GM23248 (cell line): ENCODE data around the gene SLC12A7. TPM values are rescaled to one million over a fixed set of nuclear protein-coding genes. Genes with fewer than 3 reads are reported as not detected.

Source experiments
- DNase-seq: peaks from one replicate; pipeline ENCODE4 v3.0.0-alpha.2; 2015
- H2AFZ ChIP-seq: fragments of 200-600 bp; sonication (generic); 2 replicates; pipeline ENCODE4 v1.6.1; 2016; ENCODE audit warnings: antibody characterized with exemption
- H3F3A ChIP-seq: fragments of 200-600 bp; sonication (generic); 2 replicates; pipeline ENCODE4 v1.6.1; 2016; ENCODE audit warnings: mild to moderate bottlenecking, antibody characterized with exemption, mixed run types; ENCODE audit not compliant: insufficient read depth
- H3K27ac ChIP-seq: fragments of 200-600 bp; sonication (generic); 2 replicates; pipeline ENCODE4 v1.5.1; 2016; ENCODE audit warnings: mild to moderate bottlenecking
- H3K27me3 ChIP-seq: fragments of 200-600 bp; sonication (generic); replicated peaks from 2 replicates; pipeline ENCODE4 v1.6.1; 2016; ENCODE audit warnings: mild to moderate bottlenecking; ENCODE audit not compliant: insufficient read depth
- H3K36me3 ChIP-seq: fragments of 200-600 bp; sonication (generic); 2 replicates; pipeline ENCODE4 v1.6.1; 2016; ENCODE audit warnings: low read depth, mild to moderate bottlenecking
- H3K4me1 ChIP-seq: fragments of 200-600 bp; sonication (generic); 2 replicates; pipeline ENCODE4 v1.6.1; 2016; ENCODE audit warnings: mild to moderate bottlenecking; ENCODE audit not compliant: insufficient read depth
- H3K4me2 ChIP-seq: fragments of 200-600 bp; sonication (generic); one replicate; pipeline ENCODE4 v1.6.1; 2016; ENCODE audit warnings: mild to moderate bottlenecking; ENCODE audit not compliant: unreplicated experiment
- H3K4me3 ChIP-seq: fragments of 200-600 bp; sonication (generic); 2 replicates; pipeline ENCODE4 v1.5.1; 2016; ENCODE audit warnings: mild to moderate bottlenecking
- H3K79me2 ChIP-seq: fragments of 200-600 bp; sonication (generic); 2 replicates; pipeline ENCODE4 v1.6.1; 2016; ENCODE audit warnings: mild to moderate bottlenecking; ENCODE audit not compliant: insufficient read depth
- H3K9ac ChIP-seq: fragments of 200-600 bp; sonication (generic); 2 replicates; pipeline ENCODE4 v1.6.1; 2016; ENCODE audit warnings: mild to moderate bottlenecking
- H3K9me2 ChIP-seq: fragments of 200-600 bp; sonication (generic); 2 replicates; pipeline ENCODE4 v1.6.1; 2016; ENCODE audit warnings: mixed run types, mild to moderate bottlenecking, moderate library complexity; ENCODE audit not compliant: insufficient read depth
- H3K9me3 ChIP-seq: fragments of 200-600 bp; sonication (generic); one replicate; pipeline ENCODE4 v1.6.1; 2017; ENCODE audit warnings: low read depth
- H4K20me1 ChIP-seq: fragments of 200-600 bp; sonication (generic); 2 replicates; pipeline ENCODE4 v1.6.0; 2016; ENCODE audit not compliant: insufficient read depth
- EZH2 ChIP-seq: fragments of 200-600 bp; sonication (generic); IDR thresholded peaks from 2 replicates; pipeline ENCODE4 v1.6.1; 2018; ENCODE audit warnings: antibody characterized with exemption, mild to moderate bottlenecking; ENCODE audit not compliant: insufficient read depth, poor library complexity, severe bottlenecking
- EZH2phosphoT487 ChIP-seq: fragments of 200-600 bp; sonication (generic); IDR thresholded peaks from 2 replicates; pipeline ENCODE4 v1.6.1; 2018; ENCODE audit warnings: antibody characterized with exemption, moderate library complexity, mild to moderate bottlenecking, low read depth; ENCODE audit not compliant: insufficient read depth
- WGBS, 2 experiments: methylation state at CpG; one replicate each; pipeline ENCODE4 v1.1.6; 2015 to 2017; ENCODE audit warnings: low lambda C conversion rate in 2 of 2, low coverage in 1 of 2; ENCODE audit errors: missing lambda C conversion rate in 2 of 2; 5-methylcytosine and 5-hydroxymethylcytosine counted together
- in situ Hi-C: fragments of 300-500 bp; cut with MboI; formaldehyde crosslinking; loops from 2 replicates; pipeline ENCODE4 v1.15.0; 2020
- polyA plus RNA-seq: library from polyadenylated mRNA; unstranded; fragments of >200 nt; fragmentation: Nextera tagmentation; extraction: Ambion mirVana; gene quantifications from 2 replicates; pipeline ENCODE4 v1.2.1, GENCODE V29; 2016
- total RNA-seq: library from RNA; depleted of rRNA; stranded (reverse); fragments of >200 nt; shearing (Covaris generic); gene quantifications from 2 replicates; pipeline ENCODE4 v1.2.3, GENCODE V29; 2014

Gene SLC12A7
- total and polyA plus RNA-seq, 2 experiments from 2014 or later = 0.75 to 1.9 TPM

GRCh38 chr5:1101961-1102713 is 9.7 kb downstream of the SLC12A7 start:
- in situ Hi-C loops = no loop called here
- no peak for DNase-seq
- no peak overlapping the region for H2AFZ ChIP-seq

GRCh38 chr5:1100664-1101574 is 10.9 kb downstream of the SLC12A7 start:
- no peak for TF ChIP-seq EZH2
- no peak for TF ChIP-seq EZH2phosphoT487

More at GRCh38 chr5:1101961-1102713, 9.7 kb downstream of the SLC12A7 start:
- Histone ChIP-seq H3K9ac (no peak overlapping the region), H3K27ac (no peak overlapping the region), H3K79me2 (no peaks in the 10 kb centered on the region), H3K4me3 (no peak overlapping the region), H3K4me1 (no peaks in the 10 kb centered on the region), H3F3A (no peaks in the 10 kb centered on the region), H3K9me3 (no peaks in the 10 kb centered on the region), H3K36me3 (no peaks in the 10 kb centered on the region), H4K20me1 (no peaks in the 10 kb centered on the region), H3K27me3 (no peaks in the 10 kb centered on the region; the same call in 1 of the 2 replicates), H3K9me2 (no peaks in the 10 kb centered on the region), H3K4me2 (no peak overlapping the region)
- no peak for TF ChIP-seq EZH2
- TF ChIP-seq EZH2phosphoT487 = no peak
- 44 to 55% methylated on average over 23 of the region's 23 CpGs for WGBS, 2 experiments

GRCh38 chr5:1099926-1100663 is 11.8 kb downstream of the SLC12A7 start:
- H4K20me1 ChIP-seq = no peaks in the 10 kb centered on the region
- WGBS, 2 experiments = 88 to 89% methylated on average over 46 to 48 of the region's 48 CpGs
- no peak overlapping the region for H2AFZ ChIP-seq
- no peaks in the 10 kb centered on the region for H3K9me3 ChIP-seq
- no peak overlapping the region for H3K27ac ChIP-seq
- no peaks in the 10 kb centered on the region for H3K9me2 ChIP-seq
- H3K4me2 ChIP-seq = no peak overlapping the region
- no peak for TF ChIP-seq EZH2phosphoT487
- TF ChIP-seq EZH2 = no peak
- H3K4me3 ChIP-seq = no peak overlapping the region
- H3K36me3 ChIP-seq = no peaks in the 10 kb centered on the region
- H3F3A ChIP-seq = no peaks in the 10 kb centered on the region
- no peak overlapping the region for H3K9ac ChIP-seq
- in situ Hi-C loops = no loop called here
- no peak for DNase-seq
- no peaks in the 10 kb centered on the region for H3K4me1 ChIP-seq
- no peaks in the 10 kb centered on the region for H3K79me2 ChIP-seq
- no peaks in the 10 kb centered on the region; the same call in 1 of the 2 replicates for H3K27me3 ChIP-seq

More at GRCh38 chr5:1100664-1101574, 10.9 kb downstream of the SLC12A7 start:
- no peaks in the 10 kb centered on the region; the same call in 1 of the 2 replicates for H3K27me3 ChIP-seq
- H3K27ac ChIP-seq = no peak overlapping the region
- H3K36me3 ChIP-seq = no peaks in the 10 kb centered on the region
- H3K4me2 ChIP-seq = no peak overlapping the region
- H4K20me1 ChIP-seq = no peaks in the 10 kb centered on the region
- in situ Hi-C loops = no loop called here
- no peak overlapping the region for H2AFZ ChIP-seq
- no peaks in the 10 kb centered on the region for H3K79me2 ChIP-seq
- 80 to 83% methylated on average over 33 of the region's 33 CpGs for WGBS, 2 experiments
- no peaks in the 10 kb centered on the region for H3K9me2 ChIP-seq
- H3K9ac ChIP-seq = no peak overlapping the region
- no peak overlapping the region for H3K4me3 ChIP-seq
- H3F3A ChIP-seq = no peaks in the 10 kb centered on the region
- no peaks in the 10 kb centered on the region for H3K4me1 ChIP-seq
- no peak for DNase-seq
- H3K9me3 ChIP-seq = no peaks in the 10 kb centered on the region
